ENCODE results near the gene HSD17B12. TPM values are rescaled to one million over a fixed set of nuclear protein-coding genes. Genes with fewer than 3 reads are reported as not detected.
"Not testable (repeated sequence)": the region's sequence is repeated elsewhere in the genome, so short reads cannot be mapped to it uniquely, and the experiment has no call there.

HSD17B12 gene
- total and polyA plus RNA-seq, 9 donors, result 27.2 to 46.7 (median 31.6) TPM

- no peak for DNase-seq
- H3K36me3 ChIP-seq (ENCODE audit: control insufficient read depth, insufficient read depth, low read length), result no peaks in the 10 kb centered on the region
- H3K9me3 ChIP-seq (replicated peaks; ENCODE audit: control insufficient read depth, low read depth, low read length), result peaks cover 8% of the 10 kb centered on the region
- WGBS (ENCODE audit: insufficient coverage), result 67% methylated on average over 1 of the region's 2 CpGs
- no peaks in the 10 kb centered on the region for H3K27me3 ChIP-seq (ENCODE audit: control insufficient read depth, insufficient read depth, low read length)
- H3K27ac ChIP-seq (ENCODE audit: low read length), result no peak overlapping the region
- peaks cover 5% of the 10 kb centered on the region for H3K4me1 ChIP-seq (ENCODE audit: control insufficient read depth, insufficient read depth, low read length)
- H3K4me3 ChIP-seq (ENCODE audit: low read length), result no peak overlapping the region
Measured at GRCh38 chr11:43646767-43647166, 33.8 kb upstream of the HSD17B12 start.

- H3K36me3 ChIP-seq (ENCODE audit: control insufficient read depth, insufficient read depth, low read length), result no peaks in the 10 kb centered on the region
- H3K4me3 ChIP-seq (ENCODE audit: low read length), result no peak overlapping the region
- H3K4me1 ChIP-seq (ENCODE audit: control insufficient read depth, insufficient read depth, low read length), result peaks cover 5% of the 10 kb centered on the region
- 100% methylated on average over 5 of the region's 7 CpGs for WGBS (ENCODE audit: insufficient coverage)
- no peak for DNase-seq
- H3K27ac ChIP-seq (ENCODE audit: low read length), result no peak overlapping the region
- H3K9me3 ChIP-seq (replicated peaks; ENCODE audit: control insufficient read depth, low read depth, low read length), result peaks cover 13% of the 10 kb centered on the region
- no peaks in the 10 kb centered on the region for H3K27me3 ChIP-seq (ENCODE audit: control insufficient read depth, insufficient read depth, low read length)
Measured at GRCh38 chr11:43648888-43649287, 31.6 kb upstream of the HSD17B12 start.

DNA sequence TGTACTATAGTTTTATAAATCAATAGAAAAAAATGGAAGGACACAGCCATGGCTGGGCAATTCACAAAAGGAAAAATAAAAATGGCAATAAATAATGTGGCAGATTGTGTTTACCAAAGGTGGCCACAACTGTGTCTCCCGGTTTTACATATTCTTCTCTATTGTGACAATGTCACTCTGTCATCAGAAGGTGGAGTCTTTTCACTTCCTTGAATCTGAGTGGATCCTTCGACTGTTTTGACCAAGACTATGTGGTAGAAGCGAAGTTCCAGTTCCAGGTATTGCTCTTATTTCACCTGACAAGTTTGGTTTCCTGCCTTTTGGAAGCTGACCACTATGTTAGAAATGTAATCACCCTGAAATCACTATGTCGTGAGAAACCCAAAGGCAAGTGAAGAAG, 31.0 kb upstream of the HSD17B12 start:
- peaks cover 13% of the 10 kb centered on the region for H3K9me3 ChIP-seq (replicated peaks; ENCODE audit: control insufficient read depth, low read depth, low read length)
- H3K4me1 ChIP-seq (ENCODE audit: control insufficient read depth, insufficient read depth, low read length), result peaks cover 5% of the 10 kb centered on the region
- H3K4me3 ChIP-seq (ENCODE audit: low read length), result no peak overlapping the region
- no peak for DNase-seq
- 100% methylated on average over 2 of the region's 4 CpGs for WGBS (ENCODE audit: insufficient coverage)
- no peak overlapping the region for H3K27ac ChIP-seq (ENCODE audit: low read length)
- no peaks in the 10 kb centered on the region for H3K27me3 ChIP-seq (ENCODE audit: control insufficient read depth, insufficient read depth, low read length)
- no peaks in the 10 kb centered on the region for H3K36me3 ChIP-seq (ENCODE audit: control insufficient read depth, insufficient read depth, low read length)

- no peak overlapping the region for H3K27ac ChIP-seq (ENCODE audit: low read length)
- peaks cover 2% of the 10 kb centered on the region for H3K4me1 ChIP-seq (ENCODE audit: control insufficient read depth, insufficient read depth, low read length)
- no peak for DNase-seq
- H3K27me3 ChIP-seq (ENCODE audit: control insufficient read depth, insufficient read depth, low read length), result no peaks in the 10 kb centered on the region
- H3K4me3 ChIP-seq (ENCODE audit: low read length), result no peak overlapping the region
- no peaks in the 10 kb centered on the region for H3K36me3 ChIP-seq (ENCODE audit: control insufficient read depth, insufficient read depth, low read length)
- WGBS (ENCODE audit: insufficient coverage), result no CpG with 5 or more reads among the region's 1 CpG
- H3K9me3 ChIP-seq (replicated peaks; ENCODE audit: control insufficient read depth, low read depth, low read length), result peaks cover 13% of the 10 kb centered on the region
Measured at GRCh38 chr11:43649921-43650320, 30.6 kb upstream of the HSD17B12 start.

GRCh38 chr11:43663018-43663417, 17.5 kb upstream of the HSD17B12 start:
- not testable (repeated sequence) for DNase-seq; H3K27ac ChIP-seq (ENCODE audit: low read length); H3K4me3 ChIP-seq (ENCODE audit: low read length); H3K9me3 ChIP-seq (replicated peaks; ENCODE audit: control insufficient read depth, low read depth, low read length); H3K36me3 ChIP-seq (ENCODE audit: control insufficient read depth, insufficient read depth, low read length); H3K4me1 ChIP-seq (ENCODE audit: control insufficient read depth, insufficient read depth, low read length); H3K27me3 ChIP-seq (ENCODE audit: control insufficient read depth, insufficient read depth, low read length)
- WGBS (ENCODE audit: insufficient coverage), result 79% methylated on average over 8 of the region's 9 CpGs

- Histone ChIP-seq H3K27me3 (ENCODE audit: control insufficient read depth, insufficient read depth, low read length) (no peaks in the 10 kb centered on the region), H3K9me3 (replicated peaks; ENCODE audit: control insufficient read depth, low read depth, low read length) (no peaks in the 10 kb centered on the region), H3K27ac (ENCODE audit: low read length) (no peak overlapping the region), H3K36me3 (ENCODE audit: control insufficient read depth, insufficient read depth, low read length) (no peaks in the 10 kb centered on the region), H3K4me1 (ENCODE audit: control insufficient read depth, insufficient read depth, low read length) (no peaks in the 10 kb centered on the region), H3K4me3 (ENCODE audit: low read length) (no peak overlapping the region)
- WGBS (ENCODE audit: insufficient coverage), result no CpG with 5 or more reads among the region's 1 CpG
- DNase-seq, result no peak
Measured at GRCh38 chr11:43664295-43664694, 16.2 kb upstream of the HSD17B12 start.

- H3K9me3 ChIP-seq (replicated peaks; ENCODE audit: control insufficient read depth, low read depth, low read length); H3K27me3 ChIP-seq (ENCODE audit: control insufficient read depth, insufficient read depth, low read length); DNase-seq; H3K36me3 ChIP-seq (ENCODE audit: control insufficient read depth, insufficient read depth, low read length); H3K27ac ChIP-seq (ENCODE audit: low read length); H3K4me1 ChIP-seq (ENCODE audit: control insufficient read depth, insufficient read depth, low read length); H3K4me3 ChIP-seq (ENCODE audit: low read length): not testable (repeated sequence)
- WGBS (ENCODE audit: insufficient coverage), result 93% methylated on average over 4 of the region's 6 CpGs
Measured at GRCh38 chr11:43671284-43671683, 9.3 kb upstream of the HSD17B12 start.

- DNase-seq, result no peak
- H3K27me3 ChIP-seq (ENCODE audit: control insufficient read depth, insufficient read depth, low read length), result no peaks in the 10 kb centered on the region
- WGBS (ENCODE audit: insufficient coverage), result no CpG with 5 or more reads among the region's 3 CpGs
- no peaks in the 10 kb centered on the region for H3K9me3 ChIP-seq (replicated peaks; ENCODE audit: control insufficient read depth, low read depth, low read length)
- no peaks in the 10 kb centered on the region for H3K36me3 ChIP-seq (ENCODE audit: control insufficient read depth, insufficient read depth, low read length)
- H3K27ac ChIP-seq (ENCODE audit: low read length), result no peak overlapping the region
- no peak overlapping the region for H3K4me3 ChIP-seq (ENCODE audit: low read length)
- no peaks in the 10 kb centered on the region for H3K4me1 ChIP-seq (ENCODE audit: control insufficient read depth, insufficient read depth, low read length)
Measured at GRCh38 chr11:43674560-43674959, 6.0 kb upstream of the HSD17B12 start.

- WGBS (ENCODE audit: insufficient coverage), result 40% methylated on average over 1 of the region's 2 CpGs
- DNase-seq, result no peak
- Histone ChIP-seq H3K4me3 (ENCODE audit: low read length) (no peak overlapping the region), H3K36me3 (ENCODE audit: control insufficient read depth, insufficient read depth, low read length) (no peaks in the 10 kb centered on the region), H3K4me1 (ENCODE audit: control insufficient read depth, insufficient read depth, low read length) (no peaks in the 10 kb centered on the region), H3K27me3 (ENCODE audit: control insufficient read depth, insufficient read depth, low read length) (no peaks in the 10 kb centered on the region), H3K27ac (ENCODE audit: low read length) (no peak overlapping the region), H3K9me3 (replicated peaks; ENCODE audit: control insufficient read depth, low read depth, low read length) (no peaks in the 10 kb centered on the region)
Measured at GRCh38 chr11:43676933-43677332, 3.6 kb upstream of the HSD17B12 start.

GRCh38 chr11:43681401-43681942, 934 bp downstream of the HSD17B12 start:
- H3K4me1 ChIP-seq (ENCODE audit: control insufficient read depth, insufficient read depth, low read length), result no peaks in the 10 kb centered on the region
- peak overlapping the region; percentile 95 for H3K4me3 ChIP-seq (ENCODE audit: low read length)
- DNase-seq, result peak; percentile 37
- H3K27me3 ChIP-seq (ENCODE audit: control insufficient read depth, insufficient read depth, low read length), result no peaks in the 10 kb centered on the region
- no CpG with 5 or more reads among the region's 12 CpGs for WGBS (ENCODE audit: insufficient coverage)
- peak overlapping the region; percentile 96 for H3K27ac ChIP-seq (ENCODE audit: low read length)
- peaks cover 4% of the 10 kb centered on the region for H3K36me3 ChIP-seq (ENCODE audit: control insufficient read depth, insufficient read depth, low read length)
- H3K9me3 ChIP-seq (replicated peaks; ENCODE audit: control insufficient read depth, low read depth, low read length), result no peaks in the 10 kb centered on the region

DNA sequence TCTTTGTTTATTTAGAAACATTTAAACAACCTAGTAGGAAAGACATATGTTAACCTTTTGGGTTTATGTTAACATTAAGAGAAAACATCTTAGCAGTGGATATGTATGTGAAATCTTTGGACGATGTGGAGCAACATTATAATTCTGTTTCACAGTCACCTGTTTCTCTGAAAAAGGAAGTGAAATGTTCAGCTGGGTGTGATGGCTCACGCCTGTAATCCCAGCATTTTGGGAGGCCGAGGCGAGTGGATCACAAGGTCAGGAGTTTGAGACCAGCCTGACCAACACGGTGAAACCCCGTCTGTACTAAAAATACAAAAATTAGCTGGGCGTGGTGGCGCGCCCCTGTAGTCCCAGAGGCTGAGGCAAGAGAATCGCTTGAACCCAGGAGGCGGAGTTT, 1.5 kb downstream of the HSD17B12 start:
- H3K36me3 ChIP-seq (ENCODE audit: control insufficient read depth, insufficient read depth, low read length); H3K27me3 ChIP-seq (ENCODE audit: control insufficient read depth, insufficient read depth, low read length); H3K4me3 ChIP-seq (ENCODE audit: low read length); H3K9me3 ChIP-seq (replicated peaks; ENCODE audit: control insufficient read depth, low read depth, low read length); H3K4me1 ChIP-seq (ENCODE audit: control insufficient read depth, insufficient read depth, low read length); DNase-seq; H3K27ac ChIP-seq (ENCODE audit: low read length): not testable (repeated sequence)
- WGBS (ENCODE audit: insufficient coverage), result 90% methylated on average over 9 of the region's 11 CpGs
